BLaER1 (cell line): ENCODE measurements around the gene KLF8.
"Not testable (repeated sequence)": the region's sequence is repeated elsewhere in the genome, so short reads cannot be mapped to it uniquely, and the experiment has no call there.

ENCODE experiments used
- H3K27ac ChIP-seq: shearing (Covaris generic); formaldehyde crosslinking; 2 replicates; pipeline ENCODE4 v1.8.1; 2022
- H3K27me3 ChIP-seq: shearing (Covaris generic); formaldehyde crosslinking; 2 replicates; pipeline ENCODE4 v1.8.1; 2022
- H3K36me3 ChIP-seq: shearing (Covaris generic); formaldehyde crosslinking; 2 replicates; pipeline ENCODE4 v1.8.1; 2022
- H3K4me1 ChIP-seq: shearing (Covaris generic); formaldehyde crosslinking; 2 replicates; pipeline ENCODE4 v1.8.1; 2022
- H3K4me2 ChIP-seq: shearing (Covaris generic); formaldehyde crosslinking; 2 replicates; pipeline ENCODE4 v1.8.1; 2022
- H3K4me3 ChIP-seq: shearing (Covaris generic); formaldehyde crosslinking; 2 replicates; pipeline ENCODE4 v1.8.1; 2022
- H3K9ac ChIP-seq: shearing (Covaris generic); formaldehyde crosslinking; 2 replicates; pipeline ENCODE4 v1.8.1; 2022
- H3K9me3 ChIP-seq: shearing (Covaris generic); formaldehyde crosslinking; 2 replicates; pipeline ENCODE4 v1.8.1; 2022
- H4K20me1 ChIP-seq: shearing (Covaris generic); formaldehyde crosslinking; 2 replicates; pipeline ENCODE4 v1.8.1; 2022
- Cebpa-rat ChIP-seq: shearing (Covaris generic); IDR thresholded peaks from 2 replicates; pipeline ENCODE4 v1.8.1; 2022

KLF8 gene

DNA sequence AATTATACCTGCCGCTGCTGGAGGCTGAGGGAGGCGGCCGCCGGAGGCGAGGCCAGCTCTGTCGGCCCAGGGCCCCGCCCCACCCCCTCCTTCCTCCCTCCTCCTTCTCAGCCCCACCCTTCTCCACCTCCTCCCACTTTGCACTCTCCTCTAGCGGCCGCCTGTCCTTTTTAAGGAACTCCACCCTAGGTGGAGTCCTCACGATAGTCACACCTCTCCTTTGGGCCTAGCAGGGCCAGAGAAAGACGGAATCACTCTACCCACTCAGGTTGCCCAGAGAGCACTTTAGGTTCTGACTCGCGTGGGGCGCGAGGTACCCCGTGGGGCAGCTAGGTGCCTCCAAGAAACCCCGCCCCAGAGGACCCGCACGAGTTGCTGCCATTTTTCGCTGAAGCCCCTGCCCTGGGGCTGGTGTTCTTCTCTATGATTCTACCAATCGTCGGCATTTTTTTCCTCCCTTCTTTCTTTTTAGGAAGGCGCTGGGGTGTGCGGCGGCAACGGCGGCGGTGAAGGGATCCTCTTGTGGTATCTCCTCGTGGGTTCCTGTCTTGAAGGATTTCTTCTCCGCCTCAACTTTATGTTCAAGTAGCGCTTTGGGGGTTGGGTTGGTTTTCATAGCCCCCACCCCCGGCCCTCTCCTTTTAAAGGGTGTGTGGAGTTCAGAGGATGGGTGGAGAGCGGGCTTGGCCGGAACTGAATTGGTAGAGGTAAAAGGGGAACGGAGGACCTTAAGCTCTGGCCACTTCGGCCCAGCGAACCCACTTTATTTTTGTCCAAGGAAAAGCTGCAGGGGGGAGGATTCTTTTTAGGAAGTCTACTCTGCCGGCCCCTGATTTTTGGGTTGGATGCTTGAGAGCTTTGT lies at the start of gene KLF8:
Gene KLF8, plus strand, starts transcription at position 136 of the 862 bp plus-strand sequence. CDS start 979 bp downstream, outside the sequence.
- no peak within 1 kb of the TSS for H3K27ac ChIP-seq
- no peaks in the 10 kb centered on the region; the same call in 1 of the 2 replicates for H4K20me1 ChIP-seq
- no peak within 1 kb of the TSS for H3K9ac ChIP-seq
- no peaks in the 10 kb centered on the region for H3K4me1 ChIP-seq
- no peak for TF ChIP-seq Cebpa-rat
- H3K4me2 ChIP-seq, result no peak within 1 kb of the TSS
- no peaks in the 10 kb centered on the region for H3K36me3 ChIP-seq
- H3K4me3 ChIP-seq, result no peak within 1 kb of the TSS
- H3K27me3 ChIP-seq, result peaks cover 87% of the 10 kb centered on the region
- peaks cover 14% of the 10 kb centered on the region; the same call in 1 of the 2 replicates for H3K9me3 ChIP-seq

DNA sequence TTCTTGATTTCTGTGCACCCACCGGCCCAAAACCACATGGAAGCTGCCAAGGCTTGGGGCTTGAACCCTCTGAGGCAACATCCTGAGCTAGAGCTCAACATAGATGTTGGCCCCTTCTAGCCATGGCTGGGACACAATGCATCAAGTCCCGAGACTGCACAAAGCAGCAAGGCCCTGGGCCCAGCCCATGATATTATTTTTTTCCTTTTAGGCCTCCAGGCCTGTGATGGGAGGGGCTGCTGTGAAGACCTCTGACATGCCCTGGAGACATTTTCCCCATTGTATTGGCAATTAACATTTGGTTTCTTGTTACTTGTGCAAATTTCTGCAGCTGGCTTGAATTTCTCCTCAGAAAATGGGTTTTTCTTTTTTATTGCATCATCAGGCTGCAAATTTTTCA lies 25.2 kb upstream of the KLF8 start:
- H3K36me3 ChIP-seq, H3K9ac ChIP-seq, H3K4me1 ChIP-seq, H3K4me2 ChIP-seq, H3K4me3 ChIP-seq, H4K20me1 ChIP-seq, H3K27ac ChIP-seq: not testable (repeated sequence)
- Histone ChIP-seq H3K27me3 (peaks cover 46% of the 10 kb centered on the region), H3K9me3 (peaks cover 25% of the 10 kb centered on the region)

DNA sequence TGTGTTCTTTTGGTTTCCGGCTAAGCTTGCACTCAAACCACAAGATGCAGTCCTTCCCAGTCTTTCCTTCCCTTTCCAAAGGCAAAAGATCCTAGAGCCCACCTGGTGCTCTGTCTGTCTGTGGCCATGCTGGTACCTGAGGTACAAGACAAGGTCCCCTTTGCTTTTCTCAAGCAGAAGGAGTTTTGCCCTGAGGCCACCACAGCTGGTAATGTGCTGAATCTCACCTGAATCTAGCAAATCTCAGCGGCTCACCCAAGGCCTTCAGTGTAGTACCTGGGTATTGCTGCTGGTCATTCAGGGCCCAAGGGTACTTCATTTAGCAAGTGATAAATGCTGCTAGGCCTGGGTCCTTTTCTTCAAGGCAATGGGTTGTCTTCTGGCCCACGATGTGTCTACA lies 20.5 kb upstream of the KLF8 start:
- TF ChIP-seq Cebpa-rat, result no peak
- peaks cover 57% of the 10 kb centered on the region for H3K27me3 ChIP-seq
- H3K9me3 ChIP-seq, result peaks cover 13% of the 10 kb centered on the region
- H3K27ac ChIP-seq, result no peak overlapping the region
- no peak overlapping the region for H3K4me2 ChIP-seq
- H4K20me1 ChIP-seq, result no peaks in the 10 kb centered on the region
- no peak overlapping the region for H3K9ac ChIP-seq
- no peaks in the 10 kb centered on the region for H3K4me1 ChIP-seq
- H3K36me3 ChIP-seq, result no peaks in the 10 kb centered on the region
- no peak overlapping the region for H3K4me3 ChIP-seq

DNA sequence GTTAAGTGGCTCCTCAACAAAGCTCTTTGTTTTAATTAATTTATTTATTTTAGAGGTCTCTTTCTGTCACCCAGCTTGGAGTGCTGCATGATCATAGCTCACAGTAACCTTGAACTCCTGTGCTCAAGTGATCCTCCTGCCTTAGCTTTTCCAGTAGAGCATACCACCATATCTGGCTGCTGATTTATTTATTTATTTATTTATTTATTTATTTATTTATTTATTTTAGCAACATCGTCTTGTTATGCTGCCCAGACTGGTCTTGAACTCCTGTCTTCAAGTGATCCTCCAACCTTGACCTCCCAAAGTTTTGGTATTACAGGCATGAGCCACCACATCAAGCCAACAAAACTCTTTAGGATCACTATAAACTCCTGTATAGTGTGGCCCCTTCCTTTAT lies 15.8 kb upstream of the KLF8 start:
- Histone ChIP-seq H3K9me3 (0 out of 2 replicates have a peak, but pooled peaks cover 1% of the 10 kb centered on the region), H3K9ac (no peak overlapping the region), H4K20me1 (no peaks in the 10 kb centered on the region), H3K4me1 (no peaks in the 10 kb centered on the region), H3K36me3 (no peaks in the 10 kb centered on the region), H3K27ac (no peak overlapping the region), H3K27me3 (peaks cover 45% of the 10 kb centered on the region), H3K4me2 (no peak overlapping the region), H3K4me3 (no peak overlapping the region)
- TF ChIP-seq Cebpa-rat, result no peak

DNA sequence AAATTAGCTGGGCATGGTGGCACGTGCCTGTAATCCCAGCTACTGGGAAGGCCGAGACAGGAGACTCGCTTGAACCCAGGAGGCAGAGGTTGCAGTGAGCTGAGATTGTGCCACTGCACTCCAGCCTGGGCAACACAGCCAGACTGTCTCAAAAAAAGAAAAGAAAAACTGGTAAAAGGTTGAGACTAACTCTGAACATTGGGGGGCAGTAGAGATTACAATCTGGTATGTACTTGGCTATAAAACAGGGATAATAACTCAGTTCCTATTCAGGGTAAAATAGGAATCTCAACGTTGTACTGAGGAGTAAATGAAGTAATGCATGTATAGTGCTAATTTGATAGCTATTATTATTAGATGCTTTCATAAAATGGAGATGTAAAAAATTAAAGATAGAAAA lies 12.5 kb upstream of the KLF8 start:
- H3K4me1 ChIP-seq, result no peaks in the 10 kb centered on the region
- TF ChIP-seq Cebpa-rat, result no peak
- no peak overlapping the region for H3K4me2 ChIP-seq
- no peak overlapping the region for H3K4me3 ChIP-seq
- no peaks in the 10 kb centered on the region for H3K36me3 ChIP-seq
- peaks cover 19% of the 10 kb centered on the region; the same call in 1 of the 2 replicates for H3K9me3 ChIP-seq
- H3K9ac ChIP-seq, result no peak overlapping the region
- H3K27me3 ChIP-seq, result peaks cover 29% of the 10 kb centered on the region
- no peaks in the 10 kb centered on the region for H4K20me1 ChIP-seq
- H3K27ac ChIP-seq, result no peak overlapping the region

DNA sequence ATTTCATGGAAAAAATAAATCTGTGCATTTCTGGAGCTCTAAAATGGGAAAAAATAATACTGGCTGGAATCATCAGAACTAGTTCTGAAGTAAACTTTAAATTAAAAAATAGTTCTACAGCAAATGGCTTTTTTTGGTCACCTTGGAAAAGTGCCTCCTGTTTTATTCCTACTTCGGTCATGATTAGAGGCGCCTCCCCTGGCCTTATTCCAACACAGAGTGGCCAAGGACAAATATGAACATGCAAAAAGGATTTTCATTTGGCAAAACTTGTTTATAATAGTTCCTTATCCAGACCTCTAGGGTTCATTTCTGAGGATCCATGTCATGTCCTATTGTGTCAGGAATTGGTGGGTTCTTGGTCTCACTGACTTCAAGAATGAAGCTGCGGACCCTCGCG lies 11.1 kb upstream of the KLF8 start:
- Histone ChIP-seq H3K27me3 (peaks cover 40% of the 10 kb centered on the region), H3K9me3 (peaks cover 19% of the 10 kb centered on the region; the same call in 1 of the 2 replicates), H3K4me2 (no peak overlapping the region), H3K4me1 (no peaks in the 10 kb centered on the region), H3K36me3 (no peaks in the 10 kb centered on the region), H4K20me1 (no peaks in the 10 kb centered on the region), H3K9ac (no peak overlapping the region), H3K4me3 (no peak overlapping the region), H3K27ac (no peak overlapping the region)
- no peak for TF ChIP-seq Cebpa-rat

DNA sequence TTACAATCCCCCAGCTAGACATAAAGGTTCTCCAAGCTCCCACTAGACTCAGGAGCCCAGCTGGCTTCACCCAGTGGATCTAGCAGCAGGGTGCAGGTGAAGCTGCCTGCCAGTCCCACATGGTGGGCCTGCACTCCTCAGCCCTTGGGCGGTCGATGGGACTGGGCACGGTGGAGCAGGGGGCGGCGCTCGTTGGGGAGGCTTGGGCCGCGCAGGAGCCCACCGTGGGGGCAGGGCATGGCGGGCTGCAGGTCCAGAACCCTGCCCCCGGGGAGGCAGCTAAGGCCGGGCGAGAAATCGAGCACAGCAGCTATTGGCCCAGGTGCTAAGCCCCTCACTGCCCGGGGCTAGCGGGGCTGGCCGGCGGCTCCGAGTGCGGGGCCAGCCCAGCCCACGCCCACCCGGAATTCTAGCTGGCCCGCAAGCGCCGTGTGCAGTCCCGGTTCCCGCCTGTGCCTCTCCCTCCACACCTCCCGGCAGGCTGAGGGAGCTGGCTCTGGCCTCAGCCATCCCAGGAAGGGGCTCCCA lies 9.6 kb upstream of the KLF8 start:
- Histone ChIP-seq H4K20me1 (no peaks in the 10 kb centered on the region), H3K4me3 (no peak overlapping the region), H3K4me2 (no peak overlapping the region), H3K9me3 (peaks cover 19% of the 10 kb centered on the region; the same call in 1 of the 2 replicates), H3K27me3 (peaks cover 44% of the 10 kb centered on the region), H3K4me1 (no peaks in the 10 kb centered on the region), H3K36me3 (no peaks in the 10 kb centered on the region), H3K27ac (no peak overlapping the region), H3K9ac (no peak overlapping the region)
- TF ChIP-seq Cebpa-rat, result no peak

DNA sequence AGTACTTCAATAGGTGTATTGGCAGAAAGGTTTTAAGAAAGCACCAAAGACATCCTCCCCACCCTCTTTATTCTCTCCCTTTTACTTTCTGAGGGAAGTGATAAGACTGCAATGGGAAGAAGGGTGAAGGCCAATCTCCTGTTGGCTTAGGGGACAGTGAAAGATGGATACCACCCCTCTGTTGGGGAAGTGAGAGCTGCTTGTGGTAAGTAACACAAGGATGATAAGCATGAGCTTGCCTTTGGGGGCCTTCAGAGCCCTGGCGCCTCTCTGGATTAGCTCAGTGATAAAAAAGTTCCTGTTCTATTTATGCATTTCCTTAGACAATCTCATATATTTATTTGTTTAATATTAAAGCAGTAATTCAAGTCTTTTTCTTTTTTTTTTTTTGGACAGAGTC lies 5.2 kb upstream of the KLF8 start:
- H4K20me1 ChIP-seq, result no peaks in the 10 kb centered on the region; the same call in 1 of the 2 replicates
- H3K9ac ChIP-seq, result no peak overlapping the region
- no peaks in the 10 kb centered on the region for H3K4me1 ChIP-seq
- H3K27me3 ChIP-seq, result peaks cover 76% of the 10 kb centered on the region
- H3K36me3 ChIP-seq, result no peaks in the 10 kb centered on the region
- no peak overlapping the region for H3K4me2 ChIP-seq
- no peak for TF ChIP-seq Cebpa-rat
- H3K27ac ChIP-seq, result no peak overlapping the region
- H3K9me3 ChIP-seq, result peaks cover 11% of the 10 kb centered on the region; the same call in 1 of the 2 replicates
- H3K4me3 ChIP-seq, result no peak overlapping the region

DNA sequence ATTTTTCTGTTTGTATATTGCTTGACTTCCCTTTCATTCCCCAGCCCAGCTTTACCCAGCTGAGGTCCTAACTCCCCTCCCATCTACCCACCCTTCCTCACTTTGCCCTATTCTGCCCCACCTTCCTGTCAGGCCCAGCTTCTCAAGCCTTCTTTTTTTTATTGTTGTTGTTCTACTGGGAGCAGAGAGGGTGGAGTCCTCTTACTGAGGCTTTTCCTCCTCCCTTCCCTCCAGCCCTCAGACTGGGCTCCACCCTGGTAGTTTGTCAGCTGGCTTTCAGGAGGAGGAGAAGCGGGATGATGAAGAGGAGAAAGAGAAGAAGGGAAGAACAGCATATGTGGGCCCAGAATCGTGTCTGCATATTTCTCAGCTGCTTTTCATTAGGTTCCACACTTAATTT lies 3.2 kb upstream of the KLF8 start:
- Histone ChIP-seq H3K36me3 (no peaks in the 10 kb centered on the region), H3K4me3 (no peak overlapping the region), H3K27me3 (peaks cover 89% of the 10 kb centered on the region), H3K27ac (no peak overlapping the region), H4K20me1 (no peaks in the 10 kb centered on the region; the same call in 1 of the 2 replicates), H3K9ac (no peak overlapping the region), H3K9me3 (peaks cover 14% of the 10 kb centered on the region; the same call in 1 of the 2 replicates), H3K4me2 (no peak overlapping the region), H3K4me1 (no peaks in the 10 kb centered on the region)
- TF ChIP-seq Cebpa-rat, result no peak

DNA sequence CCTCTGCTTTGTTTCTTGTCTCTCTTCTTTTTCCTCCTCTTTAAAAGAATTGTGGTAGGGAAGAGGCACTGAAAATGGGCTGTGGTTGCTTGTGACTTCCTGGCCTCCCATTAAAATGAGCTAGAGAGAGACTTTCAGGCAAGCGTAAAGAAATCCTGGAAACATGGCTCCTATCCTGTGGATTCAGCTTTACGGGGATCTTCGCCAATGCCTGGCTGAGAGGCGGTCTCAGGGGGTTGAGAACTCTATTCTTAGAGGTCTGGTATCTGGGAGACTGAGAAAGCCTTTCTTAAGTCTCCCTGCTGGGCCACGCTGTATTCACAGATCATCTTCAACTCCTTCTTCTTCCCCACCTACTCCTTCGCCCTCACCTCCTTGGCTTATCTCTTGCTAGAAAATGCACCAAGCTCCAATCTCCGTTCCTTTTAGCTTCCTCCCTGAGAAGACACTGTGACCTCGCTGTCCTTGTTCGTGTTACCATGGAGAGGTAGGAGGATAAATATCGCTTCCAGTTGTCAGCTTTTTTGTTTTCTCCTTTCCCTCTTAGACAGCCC lies 542 bp upstream of the KLF8 start:
- Histone ChIP-seq H3K36me3 (no peaks in the 10 kb centered on the region), H3K27me3 (peaks cover 96% of the 10 kb centered on the region), H3K9ac (no peak overlapping the region), H4K20me1 (no peaks in the 10 kb centered on the region; the same call in 1 of the 2 replicates), H3K4me2 (no peak overlapping the region), H3K27ac (no peak overlapping the region), H3K4me3 (no peak overlapping the region), H3K9me3 (peaks cover 14% of the 10 kb centered on the region; the same call in 1 of the 2 replicates), H3K4me1 (no peaks in the 10 kb centered on the region)
- TF ChIP-seq Cebpa-rat, result no peak
